ENCODE results near the gene STIM2. TPM values are rescaled to one million over a fixed set of nuclear protein-coding genes. Genes with fewer than 3 reads are reported as not detected.
A peak's percentile ranks its signal among the peaks of the same experiment; 100 is the strongest.
"Not testable (repeated sequence)": the region's sequence is repeated elsewhere in the genome, so short reads cannot be mapped to it uniquely, and the experiment has no call there.

STIM2 gene
- total RNA-seq = 18.2 and 19.9 TPM in 2 replicates

GRCh38 chr4:26860157-26860921, at the start of gene STIM2:
TSS of gene STIM2 (plus strand) at chr4:26860841.
- peak; percentile 98 for DNase-seq

- DNase-seq = peak; percentile 41
Observed at GRCh38 chr4:26811571-26811970, 49.1 kb upstream of the STIM2 start.

- peak; percentile 63 for DNase-seq
Observed at GRCh38 chr4:26812049-26812714, 48.5 kb upstream of the STIM2 start.

- DNase-seq = no peak
Observed at GRCh38 chr4:26813698-26814097, 46.9 kb upstream of the STIM2 start.

GRCh38 chr4:26815199-26815598, 45.4 kb upstream of the STIM2 start:
- no peak for DNase-seq

GRCh38 chr4:26815706-26816105, 44.9 kb upstream of the STIM2 start:
- no peak for DNase-seq

- no peak for DNase-seq
Observed at GRCh38 chr4:26819026-26819425, 41.6 kb upstream of the STIM2 start.

- no peak for DNase-seq
Observed at GRCh38 chr4:26819478-26820095, 41.1 kb upstream of the STIM2 start.

GRCh38 chr4:26820346-26820745, 40.3 kb upstream of the STIM2 start:
- no peak for DNase-seq

GRCh38 chr4:26821031-26821430, 39.6 kb upstream of the STIM2 start:
- DNase-seq = no peak

GRCh38 chr4:26821677-26822503, 38.8 kb upstream of the STIM2 start:
- DNase-seq = peak; percentile 52

- no peak for DNase-seq
Observed at GRCh38 chr4:26822546-26822945, 38.1 kb upstream of the STIM2 start.

- DNase-seq = not testable (repeated sequence)
Observed at GRCh38 chr4:26822974-26823373, 37.7 kb upstream of the STIM2 start.

- no peak for DNase-seq
Observed at GRCh38 chr4:26823583-26823982, 37.1 kb upstream of the STIM2 start.

GRCh38 chr4:26824667-26825066, 36.0 kb upstream of the STIM2 start:
- DNase-seq = no peak

GRCh38 chr4:26826721-26827120, 33.9 kb upstream of the STIM2 start:
- peak; percentile 49 for DNase-seq

- DNase-seq = not testable (repeated sequence)
Observed at GRCh38 chr4:26827336-26827735, 33.3 kb upstream of the STIM2 start.

- no peak for DNase-seq
Observed at GRCh38 chr4:26827798-26828197, 32.8 kb upstream of the STIM2 start.

GRCh38 chr4:26829018-26829417, 31.6 kb upstream of the STIM2 start:
- DNase-seq = no peak

- no peak for DNase-seq
Observed at GRCh38 chr4:26830033-26830432, 30.6 kb upstream of the STIM2 start.

- no peak for DNase-seq
Observed at GRCh38 chr4:26830701-26831100, 29.9 kb upstream of the STIM2 start.

GRCh38 chr4:26836539-26836938, 24.1 kb upstream of the STIM2 start:
- no peak for DNase-seq

Measured in dermis blood vessel endothelial cell (primary cell).